Ovary (tissue), 9 donors: ENCODE data around the gene SLMAP. TPM values are rescaled to one million over a fixed set of nuclear protein-coding genes. Genes with fewer than 3 reads are reported as not detected.
A peak's percentile ranks its signal among the peaks of the same experiment; 100 is the strongest.

ENCODE experiments used
- DNase-seq, 5 donors: peaks; one replicate each; pipeline ENCODE4 v3.0.0-alpha.2; 2019 to 2020
- H3K27ac ChIP-seq, 2 donors: fragments of 200-600 bp; one replicate each; pipeline versions ENCODE4 v1.5.1 to v1.8.0; 2019 to 2022
- H3K27me3 ChIP-seq: fragments of 200-600 bp; one replicate; pipeline ENCODE4 v1.8.0; 2022
- H3K36me3 ChIP-seq: fragments of 200-600 bp; sonication (generic); one replicate; pipeline ENCODE4 v1.5.1; 2019
- H3K4me1 ChIP-seq: one replicate; pipeline ENCODE4 v1.8.1; 2013; ENCODE audit warnings: mild to moderate bottlenecking, moderate library complexity; ENCODE audit not compliant: insufficient read depth
- H3K4me3 ChIP-seq: fragments of 200-600 bp; sonication (generic); one replicate; pipeline ENCODE4 v1.5.1; 2017
- H3K9me3 ChIP-seq, 2 donors: fragments of 200-600 bp in 1 of 2; sonication (generic) in 1 of 2; one replicate each; pipeline versions ENCODE4 v1.5.1 to v1.8.1; 2013 to 2019; ENCODE audit warnings: mild to moderate bottlenecking in 1 of 2, moderate library complexity in 1 of 2
- EP300 ChIP-seq: sonication (generic); formaldehyde crosslinking; IDR thresholded peaks from one replicate; pipeline ENCODE4 v1.6.1; 2017; ENCODE audit warnings: antibody characterized with exemption
- POLR2A ChIP-seq: fragments of 450-650 bp; IDR thresholded peaks from one replicate; pipeline ENCODE4 v1.6.1; 2017; ENCODE audit warnings: antibody characterized with exemption, mild to moderate bottlenecking, moderate library complexity
- WGBS, 3 donors: extraction: QIAGEN DNeasy Blood & Tissue Kit in 1 of 3; methylation state at CpG; one replicate each; pipeline versions ENCODE4 v1.1.5 to v1.1.7; 2013 to 2017; 5-methylcytosine and 5-hydroxymethylcytosine counted together
- intact Hi-C, 4 donors: fragments of 100-400 bp; cut with DNase I; formaldehyde crosslinking; loops; one replicate each; pipeline versions ENCODE4 v1.11.0 to v1.15.1; 2022 to 2023
- polyA plus RNA-seq, 2 donors: library from polyadenylated mRNA; stranded (reverse); fragments of 200-250 nt in 1 of 2; fragments of 350-450 nt in 1 of 2; fragmentation: Illumina TruSeq in 1 of 2; extraction: RNeasy Lipid Tissue Mini Kit (QIAGEN cat#74804) in 1 of 2; gene quantifications; one replicate each; pipeline ENCODE4 v1.2.3, GENCODE V29; 2013 to 2014
- total RNA-seq, 7 donors: library from RNA; depleted of rRNA in 2 of 7; stranded (reverse); fragments of >200 nt in 2 of 7; fragmentation: NEBNext Ultra II Directional in 3 of 7; extraction: Animal tissue kit (Norgen Biotek cat#: 25700) in 3 of 7; gene quantifications; one replicate each; pipeline versions ENCODE4 v1.1.0 to v1.2.4, GENCODE V29; 2016 to 2023
- TF ChIP-seq, protein P1 (sequence below), 3 donors: fragments of 450-650 bp in 2 of 3; fragments of 200-600 bp in 1 of 3; IDR thresholded peaks; one replicate each; pipeline versions ENCODE4 v1.5.1 to v1.8.0; 2016 to 2022; ENCODE audit warnings: antibody characterized with exemption in 3 of 3, mild to moderate bottlenecking in 1 of 3
- donor health status: DM: no; HTN: no; CAD: no; lungs with moderate emphysema.
- donor health status: DM: no; HTN: no; CAD: no.
- donor health status: Bipolar disorder and iron deficiency.
- donor health status: DM: yes; HTN: yes; CAD: no.
- donor health status: DM: no; HTN: no; CAD: no.
- donor health status: DM: yes; HTN: yes; CAD: no.

SLMAP gene
- total and polyA plus RNA-seq, 9 donors: 26.3 to 113 (median 73.8) TPM

GRCh38 chr3:57810048-57810447, 53.9 kb downstream of the SLMAP start:
- no peak for TF ChIP-seq EP300
- TF ChIP-seq, protein P1, sequence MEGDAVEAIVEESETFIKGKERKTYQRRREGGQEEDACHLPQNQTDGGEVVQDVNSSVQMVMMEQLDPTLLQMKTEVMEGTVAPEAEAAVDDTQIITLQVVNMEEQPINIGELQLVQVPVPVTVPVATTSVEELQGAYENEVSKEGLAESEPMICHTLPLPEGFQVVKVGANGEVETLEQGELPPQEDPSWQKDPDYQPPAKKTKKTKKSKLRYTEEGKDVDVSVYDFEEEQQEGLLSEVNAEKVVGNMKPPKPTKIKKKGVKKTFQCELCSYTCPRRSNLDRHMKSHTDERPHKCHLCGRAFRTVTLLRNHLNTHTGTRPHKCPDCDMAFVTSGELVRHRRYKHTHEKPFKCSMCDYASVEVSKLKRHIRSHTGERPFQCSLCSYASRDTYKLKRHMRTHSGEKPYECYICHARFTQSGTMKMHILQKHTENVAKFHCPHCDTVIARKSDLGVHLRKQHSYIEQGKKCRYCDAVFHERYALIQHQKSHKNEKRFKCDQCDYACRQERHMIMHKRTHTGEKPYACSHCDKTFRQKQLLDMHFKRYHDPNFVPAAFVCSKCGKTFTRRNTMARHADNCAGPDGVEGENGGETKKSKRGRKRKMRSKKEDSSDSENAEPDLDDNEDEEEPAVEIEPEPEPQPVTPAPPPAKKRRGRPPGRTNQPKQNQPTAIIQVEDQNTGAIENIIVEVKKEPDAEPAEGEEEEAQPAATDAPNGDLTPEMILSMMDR (IDR thresholded peaks at IDR 0.05): no peak
- TF ChIP-seq POLR2A: no peak
- intact Hi-C loops: no loop called here
- no peaks in the 10 kb centered on the region for H3K9me3 ChIP-seq
- DNase-seq: no peak
- no peak overlapping the region for H3K4me3 ChIP-seq
- no peaks in the 10 kb centered on the region for H3K27me3 ChIP-seq
- H3K4me1 ChIP-seq: peaks cover 7% of the 10 kb centered on the region
- WGBS, 3 donors: 70 to 73% (median 72%) methylated on average over 7 of the region's 7 CpGs
- peak overlapping the region in 1 of 2 donors; percentile 63 for H3K27ac ChIP-seq
- H3K36me3 ChIP-seq: no peaks in the 10 kb centered on the region

GRCh38 chr3:57810471-57811137, 54.5 kb downstream of the SLMAP start:
- Histone ChIP-seq H3K9me3 (no peaks in the 10 kb centered on the region), H3K4me3 (no peak overlapping the region), H3K36me3 (no peaks in the 10 kb centered on the region), H3K27ac (peak overlapping the region in 1 of 2 donors; percentile 63), H3K4me1 (peaks cover 7% of the 10 kb centered on the region), H3K27me3 (no peaks in the 10 kb centered on the region)
- intact Hi-C loops: no loop called here
- TF ChIP-seq EP300: no peak
- TF ChIP-seq, protein P1 (IDR thresholded peaks at IDR 0.05): no peak
- TF ChIP-seq POLR2A: no peak
- no peak for DNase-seq
- 6% methylated on average over 9 of the region's 9 CpGs for WGBS, 3 donors

DNA sequence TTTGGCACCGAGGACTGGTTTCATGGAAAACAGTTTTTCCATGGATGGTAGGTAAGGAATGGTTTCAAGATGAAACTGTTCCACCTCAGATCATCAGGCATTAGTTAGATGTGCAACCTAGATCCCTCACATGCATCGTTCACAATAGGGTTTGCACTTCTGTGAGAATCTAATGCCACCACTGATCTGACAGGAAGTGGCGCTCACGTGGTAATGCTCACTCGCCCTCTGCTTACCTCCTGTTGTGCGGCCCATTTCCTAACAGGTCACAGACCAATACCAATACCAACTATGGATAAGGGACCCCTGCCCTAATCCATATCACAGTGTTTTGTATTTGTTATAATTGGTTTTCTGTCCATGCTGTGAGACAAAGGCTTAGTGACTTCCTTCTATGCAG, 58.9 kb downstream of the SLMAP start:
- H3K27me3 ChIP-seq: no peaks in the 10 kb centered on the region
- no peaks in the 10 kb centered on the region for H3K9me3 ChIP-seq
- TF ChIP-seq POLR2A (no peak), EP300 (no peak)
- TF ChIP-seq, protein P1 (IDR thresholded peaks at IDR 0.05): no peak
- peaks cover 5% of the 10 kb centered on the region for H3K4me1 ChIP-seq
- H3K36me3 ChIP-seq: no peaks in the 10 kb centered on the region
- 92 to 96% (median 93%) methylated on average over 6 of the region's 6 CpGs for WGBS, 3 donors
- no peak overlapping the region for H3K4me3 ChIP-seq
- no peak overlapping the region for H3K27ac ChIP-seq
- no peak for DNase-seq
- intact Hi-C loops: no loop called here

- H3K4me1 ChIP-seq: peaks cover 6% of the 10 kb centered on the region
- no peak overlapping the region for H3K4me3 ChIP-seq
- DNase-seq: no peak
- intact Hi-C loops: no loop called here
- H3K27ac ChIP-seq: no peak overlapping the region
- no peaks in the 10 kb centered on the region for H3K36me3 ChIP-seq
- no peaks in the 10 kb centered on the region for H3K27me3 ChIP-seq
- TF ChIP-seq, protein P1 (IDR thresholded peaks at IDR 0.05): no peak
- TF ChIP-seq POLR2A: no peak
- TF ChIP-seq EP300: no peak
- no peaks in the 10 kb centered on the region for H3K9me3 ChIP-seq
These were observed 60.5 kb downstream of the SLMAP start for GRCh38 chr3:57816471-57817095.
